H1 (cell line): ENCODE results near the gene MPC1. TPM values are rescaled to one million over a fixed set of nuclear protein-coding genes. Genes with fewer than 3 reads are reported as not detected.

Experiments
- CTCF ChIA-PET: fragments of 300-600 bp; sonication (Branson Sonifier 250); formaldehyde crosslinking; loops from one replicate; lab custom pipeline; 2021; ENCODE audit not compliant: partially characterized antibody; lab: Charles Lee
- POLR2A ChIA-PET: fragments of 300-600 bp; sonication (Branson Sonifier 250); formaldehyde crosslinking; loops from one replicate; lab custom pipeline; 2021; ENCODE audit warnings: inconsistent platforms; ENCODE audit not compliant: partially characterized antibody; lab: Charles Lee
- DNase-seq, 2 experiments: peaks; one replicate each; pipeline versions ENCODE4 v3.0.0 to v3.0.0-alpha.2; 2010 to 2022; ENCODE audit warnings: low spot score in 2 of 2, low read depth in 1 of 2, mixed read lengths in 1 of 2
- FAIRE-seq: peaks from 2 replicates; lab custom pipeline; 2011; peaks lifted over from hg19 to GRCh38; lab: Jason Lieb, UNC
- H2AFZ ChIP-seq: 2 replicates; pipeline ENCODE4 v1.8.1; 2012; ENCODE audit warnings: low read length, inconsistent platforms
- H2AK5ac ChIP-seq: 2 replicates; pipeline ENCODE4 v1.6.1; 2013; ENCODE audit warnings: low read depth, low read length
- H2BK120ac ChIP-seq: replicated peaks from 2 replicates; pipeline ENCODE3; 2013; ENCODE audit warnings: low read depth, low read length, inconsistent platforms
- H2BK12ac ChIP-seq: 2 replicates; pipeline ENCODE4 v1.6.1; 2013; ENCODE audit warnings: low read depth, low read length
- H2BK15ac ChIP-seq: 2 replicates; pipeline ENCODE4 v1.6.1; 2013; ENCODE audit warnings: low read length
- H2BK20ac ChIP-seq: 2 replicates; pipeline ENCODE4 v1.6.1; 2013; ENCODE audit warnings: low read length
- H2BK5ac ChIP-seq: 2 replicates; pipeline ENCODE4 v1.6.1; 2013; ENCODE audit warnings: low read depth, low read length
- H3K14ac ChIP-seq: 2 replicates; pipeline ENCODE4 v1.6.1; 2013; ENCODE audit warnings: inconsistent platforms; ENCODE audit not compliant: insufficient read length
- H3K18ac ChIP-seq: 2 replicates; pipeline ENCODE4 v1.6.1; 2013; ENCODE audit warnings: low read length; ENCODE audit errors: extremely low read depth
- H3K23ac ChIP-seq: 2 replicates; pipeline ENCODE4 v1.6.1; 2013; ENCODE audit warnings: inconsistent platforms; ENCODE audit not compliant: insufficient read length
- H3K23me2 ChIP-seq: 2 replicates; pipeline ENCODE4 v1.6.1; 2013; ENCODE audit warnings: low read depth, low read length
- H3K27ac ChIP-seq: 2 replicates; pipeline ENCODE4 v1.6.1; 2011; ENCODE audit warnings: low read depth, low read length, inconsistent platforms
- H3K27me3 ChIP-seq, 4 experiments: replicated peaks in 1 of 4; 1 replicate in 1 of 4; 2 replicates in 3 of 4; pipeline versions ENCODE4 v1.6.1 to v1.8.1; 2011 to 2013; ENCODE audit warnings: low read length in 3 of 4, mild to moderate bottlenecking in 3 of 4, inconsistent platforms in 2 of 4, mixed read lengths in 2 of 4, moderate library complexity in 1 of 4; ENCODE audit not compliant: control insufficient read depth in 3 of 4, insufficient read depth in 3 of 4; ENCODE audit errors: extremely low read depth in 1 of 4
- H3K36me3 ChIP-seq, 4 experiments: 2 replicates each; pipeline versions ENCODE4 v1.6.1 to v1.8.1; 2011 to 2013; ENCODE audit warnings: mild to moderate bottlenecking in 4 of 4, low read length in 3 of 4, moderate library complexity in 2 of 4, control low read depth in 1 of 4, inconsistent platforms in 1 of 4; ENCODE audit not compliant: insufficient read depth in 4 of 4, control insufficient read depth in 2 of 4
- H3K4ac ChIP-seq: replicated peaks from 2 replicates; pipeline ENCODE3; 2013; ENCODE audit warnings: low read length, low read depth, mixed read lengths, inconsistent platforms; ENCODE audit not compliant: insufficient read length
- H3K4me1 ChIP-seq, 4 experiments: replicated peaks in 1 of 4; 1 replicate in 1 of 4; 2 replicates in 3 of 4; pipeline versions ENCODE4 v1.6.1 to v1.8.1; 2011 to 2013; ENCODE audit warnings: low read length in 3 of 4, inconsistent platforms in 2 of 4, mixed read lengths in 1 of 4; ENCODE audit not compliant: insufficient read depth in 4 of 4, control insufficient read depth in 3 of 4
- H3K4me2 ChIP-seq, 2 experiments: 2 replicates each; pipeline versions ENCODE4 v1.6.1 to v1.8.1; 2011 to 2013; ENCODE audit warnings: low read depth in 2 of 2, low read length in 2 of 2, control low read depth in 1 of 2, inconsistent platforms in 1 of 2, mild to moderate bottlenecking in 1 of 2; ENCODE audit not compliant: insufficient read depth in 1 of 2
- H3K4me3 ChIP-seq, 4 experiments: fragments of 200-600, 300-600 bp in 1 of 4; sonication (generic), shearing (Covaris generic), sonication (Bioruptor Twin) in 1 of 4; 2 replicates each; pipeline versions ENCODE4 v1.5.1 to v1.8.1; 2011 to 2016; ENCODE audit warnings: low read length in 4 of 4, low read depth in 3 of 4, control low read depth in 2 of 4, inconsistent platforms in 2 of 4, mild to moderate bottlenecking in 2 of 4, mixed read lengths in 1 of 4, moderate library complexity in 1 of 4; ENCODE audit not compliant: insufficient read depth in 2 of 4; ENCODE audit errors: extremely low read depth in 1 of 4
- H3K56ac ChIP-seq: replicated peaks from 2 replicates; pipeline ENCODE3; 2013; ENCODE audit warnings: low read depth, mild to moderate bottlenecking, mixed read lengths, low read length, inconsistent platforms; ENCODE audit not compliant: insufficient read length
- H3K79me1 ChIP-seq: 2 replicates; pipeline ENCODE4 v1.6.1; 2013; ENCODE audit warnings: low read depth, low read length, control low read depth
- H3K79me2 ChIP-seq, 2 experiments: 2 replicates each; pipeline versions ENCODE4 v1.6.1 to v1.8.1; 2012 to 2013; ENCODE audit warnings: low read length in 2 of 2, mild to moderate bottlenecking in 2 of 2, inconsistent platforms in 1 of 2; ENCODE audit not compliant: insufficient read depth in 2 of 2, control insufficient read depth in 1 of 2
- H3K9ac ChIP-seq, 4 experiments: replicated peaks in 1 of 4; 1 replicate in 1 of 4; 2 replicates in 3 of 4; pipeline versions ENCODE4 v1.6.1 to v1.8.1; 2011 to 2013; ENCODE audit warnings: low read depth in 3 of 4, low read length in 3 of 4, control low read depth in 2 of 4, mild to moderate bottlenecking in 2 of 4, moderate library complexity in 2 of 4, inconsistent platforms in 1 of 4; ENCODE audit errors: extremely low read depth in 1 of 4
- H3K9me3 ChIP-seq, 2 experiments: 2 replicates each; pipeline versions ENCODE4 v1.6.1 to v1.8.1; 2012 to 2013; ENCODE audit warnings: mild to moderate bottlenecking in 2 of 2, moderate library complexity in 2 of 2, control low read depth in 1 of 2, inconsistent platforms in 1 of 2, low read depth in 1 of 2, low read length in 1 of 2, mixed read lengths in 1 of 2; ENCODE audit not compliant: insufficient read depth in 2 of 2
- H4K20me1 ChIP-seq, 2 experiments: replicated peaks in 1 of 2; 2 replicates each; pipeline versions ENCODE3 to v1.8.1; 2011 to 2013; ENCODE audit warnings: inconsistent platforms in 2 of 2, low read length in 2 of 2, mild to moderate bottlenecking in 1 of 2; ENCODE audit not compliant: insufficient read depth in 2 of 2, control insufficient read depth in 1 of 2
- H4K5ac ChIP-seq: 2 replicates; pipeline ENCODE4 v1.6.1; 2013; ENCODE audit warnings: low read length, low read depth, mixed read lengths, inconsistent platforms; ENCODE audit not compliant: insufficient read length
- H4K8ac ChIP-seq: 2 replicates; pipeline ENCODE4 v1.8.0; 2013; ENCODE audit warnings: mild to moderate bottlenecking, moderate library complexity, low read length, inconsistent platforms; ENCODE audit not compliant: insufficient read depth; ENCODE audit errors: extremely low read depth
- H4K91ac ChIP-seq: replicated peaks from 2 replicates; pipeline ENCODE3; 2013; ENCODE audit warnings: low read length, mixed read lengths, inconsistent platforms; ENCODE audit not compliant: insufficient read length
- CEBPB ChIP-seq: IDR thresholded peaks from 2 replicates; pipeline ENCODE4 v1.6.1; 2012; ENCODE audit warnings: low read depth, low read length
- CHD1 ChIP-seq: IDR thresholded peaks from 2 replicates; pipeline ENCODE4 v1.6.1; 2012; ENCODE audit warnings: low read depth, low read length, improper control_type of control experiment
- EGR1 ChIP-seq: IDR thresholded peaks from 2 replicates; pipeline ENCODE4 v1.6.1; 2011; ENCODE audit warnings: low read depth, low read length, borderline replicate concordance
- JUND ChIP-seq: IDR thresholded peaks from 2 replicates; pipeline ENCODE4 v1.6.1; 2011; ENCODE audit warnings: mild to moderate bottlenecking, improper control_type of control experiment, low read length
- RFX5 ChIP-seq: IDR thresholded peaks from 2 replicates; pipeline ENCODE4 v1.6.1; 2011; ENCODE audit warnings: low read depth, low read length, improper control_type of control experiment, borderline replicate concordance
- SIRT6 ChIP-seq: IDR thresholded peaks from one replicate; pipeline ENCODE4 v1.7.1; 2012; ENCODE audit warnings: low read length, inconsistent platforms
- SRF ChIP-seq: IDR thresholded peaks from 2 replicates; pipeline ENCODE4 v1.6.1; 2011; ENCODE audit warnings: mild to moderate bottlenecking, low read depth, low read length, moderate library complexity
- SUZ12 ChIP-seq: fragments of 200-600 bp; sonication (generic); IDR thresholded peaks from 2 replicates; pipeline ENCODE4 v1.6.1; 2012; ENCODE audit warnings: mild to moderate bottlenecking, inconsistent platforms, low read length, moderate library complexity, mixed read lengths
- TAF1 ChIP-seq: IDR thresholded peaks from 2 replicates; pipeline ENCODE4 v1.6.1; 2011; ENCODE audit warnings: mild to moderate bottlenecking, low read depth, low read length
- TAF7 ChIP-seq: optimal IDR thresholded peaks from 2 replicates; pipeline ENCODE3; 2011; ENCODE audit warnings: low read depth, mild to moderate bottlenecking, inconsistent platforms, low read length, moderate library complexity, borderline replicate concordance
- WGBS, 2 experiments: shearing (Covaris generic) in 1 of 2; methylation state at CpG; one replicate each; pipeline versions ENCODE4 v1.1.6 to v1.1.7; 2013 to 2015; ENCODE audit warnings: low lambda C conversion rate in 2 of 2, mixed read lengths in 2 of 2, inconsistent platforms in 1 of 2, low coverage in 1 of 2, missing lambda C conversion rate in 1 of 2; ENCODE audit not compliant: insufficient replicate concordance in 2 of 2, insufficient coverage in 1 of 2, insufficient read length in 1 of 2; ENCODE audit errors: extremely low coverage in 1 of 2, missing lambda C conversion rate in 1 of 2; 5-methylcytosine and 5-hydroxymethylcytosine counted together
- polyA plus RNA-seq, 7 experiments: library from polyadenylated mRNA; depleted of rRNA in 3 of 7; stranded (reverse) in 5 of 7; unstranded in 2 of 7; fragments of >200 nt in 5 of 7; fragments of 200-250 nt in 2 of 7; gene quantifications; 1 replicate in 5 of 7; 2 replicates in 1 of 7; 4 replicates in 1 of 7; pipeline versions ENCODE4 v1.2.1 to v1.2.3, GENCODE V29; 2011 to 2013; ENCODE audit warnings: missing spikeins in 2 of 7, mixed read lengths in 2 of 7
- total RNA-seq: library from RNA; stranded (reverse); fragmentation: NEBNext Ultra II Directional; extraction: Animal tissue kit (Norgen Biotek cat#: 25700); gene quantifications from 2 replicates; pipeline ENCODE4 v1.2.1, GENCODE V29; 2021

The MPC1 gene
- total and polyA plus RNA-seq, 2 of the 8 experiments (the other 6 are each of a cell fraction or from before 2014, with no cell fraction given) = 10.2 to 12.6 TPM

- H4K91ac ChIP-seq = no peak overlapping the region
- no peaks in the 10 kb centered on the region for H3K9me3 ChIP-seq
- ChIA-PET CTCF (interaction anchor here (1.6 kb wide), 1 partner anchor 140 kb away, joined by 3 read pairs; no protein-coding TSS in a partner anchor), POLR2A (no interaction called here)
- peaks cover 12% of the 10 kb centered on the region; the same call in 1 of the 2 replicates for H3K23me2 ChIP-seq
- peaks cover 0 to 7% of the 10 kb centered on the region in 2 experiments for H4K20me1 ChIP-seq
- no peak overlapping the region for H3K4me3 ChIP-seq
- no peak overlapping the region for H3K14ac ChIP-seq
- no peak overlapping the region for H3K18ac ChIP-seq
- H3K27me3 ChIP-seq = no peaks in the 10 kb centered on the region
- H3K4me1 ChIP-seq = no peaks in the 10 kb centered on the region
- H3K4me2 ChIP-seq = no peak overlapping the region
- no peak overlapping the region for H2BK20ac ChIP-seq
- FAIRE-seq (no peak), DNase-seq (no peak)
- no peaks in the 10 kb centered on the region for H3K79me2 ChIP-seq
- H2BK12ac ChIP-seq = no peak overlapping the region
- H3K23ac ChIP-seq = no peak overlapping the region
- H3K27ac ChIP-seq = no peak overlapping the region
- H3K36me3 ChIP-seq = peaks cover 4 to 12% (median 4%) of the 10 kb centered on the region in 4 experiments; a peak in 6 of 8 replicates
- H2BK15ac ChIP-seq = no peak overlapping the region
- TF ChIP-seq TAF1 (no peak), JUND (no peak), CEBPB (no peak), RFX5 (no peak), EGR1 (no peak), TAF7 (no peak), SUZ12 (no peak), SRF (no peak), SIRT6 (no peak), CHD1 (no peak)
- no peak overlapping the region for H3K9ac ChIP-seq
- no peak overlapping the region for H3K4ac ChIP-seq
- 78 to 100% methylated on average over 4 to 5 of the region's 5 CpGs for WGBS, 2 experiments
- H2AK5ac ChIP-seq = no peak overlapping the region
- no peak overlapping the region for H2BK120ac ChIP-seq
- no peak overlapping the region for H4K5ac ChIP-seq
- H2AFZ ChIP-seq = no peak overlapping the region
- H4K8ac ChIP-seq = no peak overlapping the region
- H3K79me1 ChIP-seq = no peaks in the 10 kb centered on the region
- no peak overlapping the region for H3K56ac ChIP-seq
- H2BK5ac ChIP-seq = no peak overlapping the region
Measured at GRCh38 chr6:166415833-166416347, 33.1 kb upstream of the MPC1 start.
